H1 (cell line): ENCODE data around the gene KCP. TPM values are rescaled to one million over a fixed set of nuclear protein-coding genes. Genes with fewer than 3 reads are reported as not detected.

Source experiments
- CTCF ChIA-PET: fragments of 300-600 bp; sonication (Branson Sonifier 250); formaldehyde crosslinking; loops from one replicate; lab custom pipeline; 2021; ENCODE audit not compliant: partially characterized antibody; lab: Charles Lee
- POLR2A ChIA-PET: fragments of 300-600 bp; sonication (Branson Sonifier 250); formaldehyde crosslinking; loops from one replicate; lab custom pipeline; 2021; ENCODE audit warnings: inconsistent platforms; ENCODE audit not compliant: partially characterized antibody; lab: Charles Lee
- DNase-seq, 2 experiments: peaks; one replicate each; pipeline versions ENCODE4 v3.0.0 to v3.0.0-alpha.2; 2010 to 2022; ENCODE audit warnings: low spot score in 2 of 2, low read depth in 1 of 2, mixed read lengths in 1 of 2
- FAIRE-seq: peaks from 2 replicates; lab custom pipeline; 2011; peaks lifted over from hg19 to GRCh38; lab: Jason Lieb, UNC
- H2AFZ ChIP-seq: 2 replicates; pipeline ENCODE4 v1.8.1; 2012; ENCODE audit warnings: low read length, inconsistent platforms
- H2AK5ac ChIP-seq: 2 replicates; pipeline ENCODE4 v1.6.1; 2013; ENCODE audit warnings: low read depth, low read length
- H2BK120ac ChIP-seq: replicated peaks from 2 replicates; pipeline ENCODE3; 2013; ENCODE audit warnings: low read depth, low read length, inconsistent platforms
- H2BK12ac ChIP-seq: 2 replicates; pipeline ENCODE4 v1.6.1; 2013; ENCODE audit warnings: low read depth, low read length
- H2BK15ac ChIP-seq: 2 replicates; pipeline ENCODE4 v1.6.1; 2013; ENCODE audit warnings: low read length
- H2BK20ac ChIP-seq: 2 replicates; pipeline ENCODE4 v1.6.1; 2013; ENCODE audit warnings: low read length
- H2BK5ac ChIP-seq: 2 replicates; pipeline ENCODE4 v1.6.1; 2013; ENCODE audit warnings: low read depth, low read length
- H3K14ac ChIP-seq: 2 replicates; pipeline ENCODE4 v1.6.1; 2013; ENCODE audit warnings: inconsistent platforms; ENCODE audit not compliant: insufficient read length
- H3K18ac ChIP-seq: 2 replicates; pipeline ENCODE4 v1.6.1; 2013; ENCODE audit warnings: low read length; ENCODE audit errors: extremely low read depth
- H3K23ac ChIP-seq: 2 replicates; pipeline ENCODE4 v1.6.1; 2013; ENCODE audit warnings: inconsistent platforms; ENCODE audit not compliant: insufficient read length
- H3K23me2 ChIP-seq: 2 replicates; pipeline ENCODE4 v1.6.1; 2013; ENCODE audit warnings: low read depth, low read length
- H3K27ac ChIP-seq: 2 replicates; pipeline ENCODE4 v1.6.1; 2011; ENCODE audit warnings: low read depth, low read length, inconsistent platforms
- H3K27me3 ChIP-seq, 4 experiments: replicated peaks in 1 of 4; 1 replicate in 1 of 4; 2 replicates in 3 of 4; pipeline versions ENCODE4 v1.6.1 to v1.8.1; 2011 to 2013; ENCODE audit warnings: low read length in 3 of 4, mild to moderate bottlenecking in 3 of 4, inconsistent platforms in 2 of 4, mixed read lengths in 2 of 4, moderate library complexity in 1 of 4; ENCODE audit not compliant: control insufficient read depth in 3 of 4, insufficient read depth in 3 of 4; ENCODE audit errors: extremely low read depth in 1 of 4
- H3K36me3 ChIP-seq, 4 experiments: 2 replicates each; pipeline versions ENCODE4 v1.6.1 to v1.8.1; 2011 to 2013; ENCODE audit warnings: mild to moderate bottlenecking in 4 of 4, low read length in 3 of 4, moderate library complexity in 2 of 4, control low read depth in 1 of 4, inconsistent platforms in 1 of 4; ENCODE audit not compliant: insufficient read depth in 4 of 4, control insufficient read depth in 2 of 4
- H3K4ac ChIP-seq: replicated peaks from 2 replicates; pipeline ENCODE3; 2013; ENCODE audit warnings: low read length, low read depth, mixed read lengths, inconsistent platforms; ENCODE audit not compliant: insufficient read length
- H3K4me1 ChIP-seq, 4 experiments: replicated peaks in 1 of 4; 1 replicate in 1 of 4; 2 replicates in 3 of 4; pipeline versions ENCODE4 v1.6.1 to v1.8.1; 2011 to 2013; ENCODE audit warnings: low read length in 3 of 4, inconsistent platforms in 2 of 4, mixed read lengths in 1 of 4; ENCODE audit not compliant: insufficient read depth in 4 of 4, control insufficient read depth in 3 of 4
- H3K4me2 ChIP-seq, 2 experiments: 2 replicates each; pipeline versions ENCODE4 v1.6.1 to v1.8.1; 2011 to 2013; ENCODE audit warnings: low read depth in 2 of 2, low read length in 2 of 2, control low read depth in 1 of 2, inconsistent platforms in 1 of 2, mild to moderate bottlenecking in 1 of 2; ENCODE audit not compliant: insufficient read depth in 1 of 2
- H3K4me3 ChIP-seq, 4 experiments: fragments of 200-600, 300-600 bp in 1 of 4; sonication (generic), shearing (Covaris generic), sonication (Bioruptor Twin) in 1 of 4; 2 replicates each; pipeline versions ENCODE4 v1.5.1 to v1.8.1; 2011 to 2016; ENCODE audit warnings: low read length in 4 of 4, low read depth in 3 of 4, control low read depth in 2 of 4, inconsistent platforms in 2 of 4, mild to moderate bottlenecking in 2 of 4, mixed read lengths in 1 of 4, moderate library complexity in 1 of 4; ENCODE audit not compliant: insufficient read depth in 2 of 4; ENCODE audit errors: extremely low read depth in 1 of 4
- H3K56ac ChIP-seq: replicated peaks from 2 replicates; pipeline ENCODE3; 2013; ENCODE audit warnings: low read depth, mild to moderate bottlenecking, mixed read lengths, low read length, inconsistent platforms; ENCODE audit not compliant: insufficient read length
- H3K79me1 ChIP-seq: 2 replicates; pipeline ENCODE4 v1.6.1; 2013; ENCODE audit warnings: low read depth, low read length, control low read depth
- H3K79me2 ChIP-seq, 2 experiments: 2 replicates each; pipeline versions ENCODE4 v1.6.1 to v1.8.1; 2012 to 2013; ENCODE audit warnings: low read length in 2 of 2, mild to moderate bottlenecking in 2 of 2, inconsistent platforms in 1 of 2; ENCODE audit not compliant: insufficient read depth in 2 of 2, control insufficient read depth in 1 of 2
- H3K9ac ChIP-seq, 4 experiments: replicated peaks in 1 of 4; 1 replicate in 1 of 4; 2 replicates in 3 of 4; pipeline versions ENCODE4 v1.6.1 to v1.8.1; 2011 to 2013; ENCODE audit warnings: low read depth in 3 of 4, low read length in 3 of 4, control low read depth in 2 of 4, mild to moderate bottlenecking in 2 of 4, moderate library complexity in 2 of 4, inconsistent platforms in 1 of 4; ENCODE audit errors: extremely low read depth in 1 of 4
- H3K9me3 ChIP-seq, 2 experiments: 2 replicates each; pipeline versions ENCODE4 v1.6.1 to v1.8.1; 2012 to 2013; ENCODE audit warnings: mild to moderate bottlenecking in 2 of 2, moderate library complexity in 2 of 2, control low read depth in 1 of 2, inconsistent platforms in 1 of 2, low read depth in 1 of 2, low read length in 1 of 2, mixed read lengths in 1 of 2; ENCODE audit not compliant: insufficient read depth in 2 of 2
- H4K20me1 ChIP-seq, 2 experiments: replicated peaks in 1 of 2; 2 replicates each; pipeline versions ENCODE3 to v1.8.1; 2011 to 2013; ENCODE audit warnings: inconsistent platforms in 2 of 2, low read length in 2 of 2, mild to moderate bottlenecking in 1 of 2; ENCODE audit not compliant: insufficient read depth in 2 of 2, control insufficient read depth in 1 of 2
- H4K5ac ChIP-seq: 2 replicates; pipeline ENCODE4 v1.6.1; 2013; ENCODE audit warnings: low read length, low read depth, mixed read lengths, inconsistent platforms; ENCODE audit not compliant: insufficient read length
- H4K8ac ChIP-seq: 2 replicates; pipeline ENCODE4 v1.8.0; 2013; ENCODE audit warnings: mild to moderate bottlenecking, moderate library complexity, low read length, inconsistent platforms; ENCODE audit not compliant: insufficient read depth; ENCODE audit errors: extremely low read depth
- H4K91ac ChIP-seq: replicated peaks from 2 replicates; pipeline ENCODE3; 2013; ENCODE audit warnings: low read length, mixed read lengths, inconsistent platforms; ENCODE audit not compliant: insufficient read length
- CREB1 ChIP-seq: IDR thresholded peaks from 2 replicates; pipeline ENCODE4 v1.6.1; 2012; ENCODE audit warnings: inconsistent platforms
- JUN ChIP-seq: IDR thresholded peaks from 2 replicates; pipeline ENCODE4 v1.6.1; 2011; ENCODE audit warnings: low read depth, mild to moderate bottlenecking, improper control_type of control experiment, low read length
- KDM5A ChIP-seq: fragments of 200-600 bp; IDR thresholded peaks from 2 replicates; pipeline ENCODE4 v1.7.1; 2012; ENCODE audit warnings: mild to moderate bottlenecking, low read length, inconsistent platforms, mixed read lengths
- SIX5 ChIP-seq: IDR thresholded peaks from 2 replicates; pipeline ENCODE4 v1.6.1; 2011; ENCODE audit warnings: mild to moderate bottlenecking, low read depth, low read length
- TAF1 ChIP-seq: IDR thresholded peaks from 2 replicates; pipeline ENCODE4 v1.6.1; 2011; ENCODE audit warnings: mild to moderate bottlenecking, low read depth, low read length
- YY1 ChIP-seq: IDR thresholded peaks from 2 replicates; pipeline ENCODE4 v1.6.1; 2011; ENCODE audit warnings: low read depth, mild to moderate bottlenecking, low read length
- WGBS, 2 experiments: shearing (Covaris generic) in 1 of 2; methylation state at CpG; one replicate each; pipeline versions ENCODE4 v1.1.6 to v1.1.7; 2013 to 2015; ENCODE audit warnings: low lambda C conversion rate in 2 of 2, mixed read lengths in 2 of 2, inconsistent platforms in 1 of 2, low coverage in 1 of 2, missing lambda C conversion rate in 1 of 2; ENCODE audit not compliant: insufficient replicate concordance in 2 of 2, insufficient coverage in 1 of 2, insufficient read length in 1 of 2; ENCODE audit errors: extremely low coverage in 1 of 2, missing lambda C conversion rate in 1 of 2; 5-methylcytosine and 5-hydroxymethylcytosine counted together
- polyA plus RNA-seq, 7 experiments: library from polyadenylated mRNA; depleted of rRNA in 3 of 7; stranded (reverse) in 5 of 7; unstranded in 2 of 7; fragments of >200 nt in 5 of 7; fragments of 200-250 nt in 2 of 7; gene quantifications; 1 replicate in 5 of 7; 2 replicates in 1 of 7; 4 replicates in 1 of 7; pipeline versions ENCODE4 v1.2.1 to v1.2.3, GENCODE V29; 2011 to 2013; ENCODE audit warnings: missing spikeins in 2 of 7, mixed read lengths in 2 of 7
- total RNA-seq: library from RNA; stranded (reverse); fragmentation: NEBNext Ultra II Directional; extraction: Animal tissue kit (Norgen Biotek cat#: 25700); gene quantifications from 2 replicates; pipeline ENCODE4 v1.2.1, GENCODE V29; 2021
- TF ChIP-seq, protein P1 (sequence below): IDR thresholded peaks from 2 replicates; pipeline ENCODE4 v1.6.1; 2012; ENCODE audit warnings: inconsistent platforms

The KCP gene
- total and polyA plus RNA-seq, 2 of the 8 experiments (the other 6 are each of a cell fraction or from before 2014, with no cell fraction given): 1.3 to 2.0 TPM

DNA sequence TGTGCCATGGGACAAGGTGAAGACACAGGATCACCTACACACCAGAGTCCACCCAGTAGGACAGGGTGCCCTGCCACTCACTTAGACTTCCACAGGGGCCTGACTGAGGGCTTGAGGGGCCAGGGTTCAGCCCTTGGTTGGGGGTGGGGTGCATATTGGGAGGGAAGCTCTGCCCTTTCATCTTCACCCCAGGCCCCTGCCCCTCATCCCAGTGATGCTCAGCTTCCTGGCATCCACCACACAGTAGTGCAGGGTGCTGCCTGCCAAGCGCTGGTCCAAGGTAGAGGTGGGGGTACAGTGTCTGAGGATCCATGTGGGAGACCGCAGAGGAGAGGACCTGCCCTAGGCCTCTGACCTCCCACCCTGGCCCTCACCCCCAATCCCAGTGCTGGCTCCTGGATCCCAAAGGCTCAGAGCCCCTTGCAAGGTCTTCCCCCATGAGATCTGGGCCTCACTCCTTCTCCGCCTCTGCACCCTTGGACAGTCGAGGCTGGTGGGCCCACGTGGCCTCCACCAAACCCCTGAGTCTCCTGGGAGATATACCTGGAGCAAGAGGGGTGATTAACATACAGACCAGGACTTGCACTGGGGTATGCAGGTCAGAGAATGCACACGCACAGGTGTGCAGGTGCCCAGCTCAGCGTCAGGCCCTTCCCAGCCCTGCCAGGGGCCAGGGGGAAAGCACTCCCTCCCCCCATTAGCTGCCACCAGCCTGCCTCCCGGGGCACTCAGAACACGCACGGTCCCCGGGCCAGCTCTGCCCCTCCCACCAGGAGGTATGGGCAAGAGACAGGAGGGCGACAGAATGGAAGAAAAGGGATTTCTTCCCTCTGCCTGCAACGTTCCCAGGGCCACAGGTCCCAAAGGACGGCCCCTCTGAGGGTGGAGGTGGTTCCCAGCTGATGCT is 18.6 kb upstream of the KCP start:
- POLR2A ChIA-PET: no interaction called here

More for the DNA sequence above, 18.6 kb upstream of the KCP start:
- Histone ChIP-seq H3K27ac (no peak overlapping the region), H2BK120ac (no peak overlapping the region), H3K79me1 (no peaks in the 10 kb centered on the region), H4K5ac (no peak overlapping the region), H3K79me2 (no peaks in the 10 kb centered on the region), H2AK5ac (no peak overlapping the region), H4K20me1 (no peaks in the 10 kb centered on the region), H2AFZ (no peak overlapping the region), H3K14ac (no peak overlapping the region), H2BK5ac (no peak overlapping the region), H3K4me2 (no peak overlapping the region), H3K4me1 (peaks cover 0 to 3% (median 0%) of the 10 kb centered on the region in 4 experiments; a peak in 1 of 7 replicates), H3K9me3 (peaks cover 5% of the 10 kb centered on the region in 2 experiments; a peak in 2 of 4 replicates), H2BK20ac (no peak overlapping the region), H3K27me3 (peaks cover 0 to 6% (median 2%) of the 10 kb centered on the region in 4 experiments; a peak in 1 of 7 replicates)
- WGBS, 2 experiments: 73% methylated on average over 14 of the region's 14 CpGs; no CpG with 5 or more reads in 1 of the 2 experiments
- CTCF ChIA-PET: interaction anchor here (0.9 to 2.3 kb wide), 5 partner anchors 11 to 26 kb away, joined by 3 to 9 read pairs (median 4); no protein-coding TSS in a partner anchor
- FAIRE-seq (no peak), DNase-seq (no peak)
- TF ChIP-seq, protein P1, sequence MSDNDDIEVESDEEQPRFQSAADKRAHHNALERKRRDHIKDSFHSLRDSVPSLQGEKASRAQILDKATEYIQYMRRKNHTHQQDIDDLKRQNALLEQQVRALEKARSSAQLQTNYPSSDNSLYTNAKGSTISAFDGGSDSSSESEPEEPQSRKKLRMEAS: no peak
- TF ChIP-seq JUN (no peak), YY1 (no peak), SIX5 (no peak), CREB1 (no peak), KDM5A (no peak), TAF1 (no peak)
- TF ChIP-seq, all 59 proteins: peak for 0
- Histone ChIP-seq H3K18ac (no peak overlapping the region), H3K9ac (no peak overlapping the region), H2BK12ac (no peak overlapping the region), H3K4me3 (no peak overlapping the region), H3K23me2 (no peaks in the 10 kb centered on the region), H4K8ac (no peak overlapping the region), H2BK15ac (no peak overlapping the region), H3K4ac (no peak overlapping the region), H3K56ac (no peak overlapping the region), H4K91ac (no peak overlapping the region), H3K36me3 (no peaks in the 10 kb centered on the region), H3K23ac (no peak overlapping the region)
